Endodermal cell (in vitro differentiated cells): Measurements from ENCODE around the gene RAB31. TPM values are rescaled to one million over a fixed set of nuclear protein-coding genes. Genes with fewer than 3 reads are reported as not detected.

Experiments
- DNase-seq: peaks from one replicate; pipeline ENCODE4 v3.0.0-alpha.2; 2017
- H3K27ac ChIP-seq: 2 replicates; pipeline ENCODE4 v1.5.1; 2013; ENCODE audit warnings: mild to moderate bottlenecking, low read depth, low read length, moderate library complexity
- H3K27me3 ChIP-seq: 2 replicates; pipeline ENCODE4 v1.6.1; 2013; ENCODE audit warnings: mild to moderate bottlenecking, low read length, moderate library complexity; ENCODE audit not compliant: insufficient read depth, control insufficient read depth, poor library complexity, severe bottlenecking
- H3K36me3 ChIP-seq: 2 replicates; pipeline ENCODE4 v1.7.0; 2013; ENCODE audit warnings: mild to moderate bottlenecking, low read length, moderate library complexity; ENCODE audit not compliant: control insufficient read depth, insufficient read depth
- H3K4me1 ChIP-seq: one replicate; pipeline ENCODE4 v1.7.0; 2013; ENCODE audit warnings: low read length; ENCODE audit not compliant: control insufficient read depth, insufficient read depth
- H3K4me3 ChIP-seq: 2 replicates; pipeline ENCODE4 v1.5.1; 2013; ENCODE audit warnings: mild to moderate bottlenecking, low read length, moderate library complexity
- H3K9ac ChIP-seq: 2 replicates; pipeline ENCODE4 v1.6.1; 2013; ENCODE audit warnings: mild to moderate bottlenecking, low read length, moderate library complexity; ENCODE audit not compliant: poor library complexity, severe bottlenecking; ENCODE audit errors: extremely low read depth
- H3K9me3 ChIP-seq: 2 replicates; pipeline ENCODE4 v1.6.1; 2013; ENCODE audit warnings: mild to moderate bottlenecking, low read length, moderate library complexity; ENCODE audit not compliant: control insufficient read depth
- H3K27ac Mint-ChIP-seq: 2 replicates; pipeline ENCODE4 v1.8.0; 2020; ENCODE audit warnings: mixed read lengths
- H3K27me3 Mint-ChIP-seq: 2 replicates; pipeline ENCODE4 v1.8.0; 2021; ENCODE audit warnings: mild to moderate bottlenecking, mixed read lengths; ENCODE audit not compliant: insufficient read depth
- H3K36me3 Mint-ChIP-seq: 2 replicates; pipeline ENCODE4 v1.8.0; 2020; ENCODE audit warnings: low read depth, mixed read lengths
- H3K4me1 Mint-ChIP-seq: 2 replicates; pipeline ENCODE4 v1.8.0; 2020; ENCODE audit warnings: mixed read lengths
- H3K4me3 Mint-ChIP-seq: 2 replicates; pipeline ENCODE4 v1.8.0; 2020; ENCODE audit warnings: mild to moderate bottlenecking, moderate library complexity, mixed read lengths
- H3K9me3 Mint-ChIP-seq: 2 replicates; pipeline ENCODE4 v1.8.0; 2020; ENCODE audit warnings: mild to moderate bottlenecking, mixed read lengths
- CTCF ChIP-seq: fragments of 200-600 bp; sonication (generic); conservative IDR thresholded peaks from 2 replicates; pipeline ENCODE4 v1.5.0; 2021; ENCODE audit warnings: antibody characterized with exemption, mild to moderate bottlenecking
- WGBS, 2 experiments: methylation state at CpG; one replicate each; pipeline versions ENCODE4 v1.1.5 to v1.1.7; 2013; ENCODE audit warnings: missing lambda C conversion rate in 2 of 2, mixed read lengths in 1 of 2; ENCODE audit not compliant: insufficient coverage in 1 of 2, insufficient read length in 1 of 2; 5-methylcytosine and 5-hydroxymethylcytosine counted together
- total RNA-seq, 2 donors: library from RNA; stranded (reverse); fragmentation: NEBNext Ultra II Directional in 1 of 2; extraction: Animal tissue kit (Norgen Biotek cat#: 25700) in 1 of 2; gene quantifications; 2 replicates in 1 of 2; 3 replicates in 1 of 2; pipeline ENCODE4 v1.2.1, GENCODE V29; 2021

The RAB31 gene
- total RNA-seq, 2 donors from 2014 or later = 11.7 to 20.3 TPM

GRCh38 chr18:9683418-9684396, 24.4 kb upstream of the RAB31 start:
- Histone ChIP-seq H3K9me3 (no peaks in the 10 kb centered on the region), H3K4me1 (no peaks in the 10 kb centered on the region), H3K27me3 (no peaks in the 10 kb centered on the region), H3K9ac (no peak overlapping the region), H3K4me3 (no peak overlapping the region), H3K27ac (no peak overlapping the region), H3K36me3 (no peaks in the 10 kb centered on the region)
- Mint-ChIP-seq H3K27me3 (peaks cover 15% of the 10 kb centered on the region), H3K9me3 (no peaks in the 10 kb centered on the region), H3K27ac (no peak overlapping the region), H3K4me3 (no peak overlapping the region), H3K4me1 (peaks cover 8% of the 10 kb centered on the region), H3K36me3 (no peaks in the 10 kb centered on the region)
- peak; percentile 64 for DNase-seq
- 87 to 90% methylated on average over 7 to 9 of the region's 9 CpGs for WGBS, 2 experiments
- peak; percentile 68 for TF ChIP-seq CTCF

GRCh38 chr18:9684881-9685614, 23.1 kb upstream of the RAB31 start:
- Mint-ChIP-seq H3K4me1 (peaks cover 8% of the 10 kb centered on the region), H3K27me3 (peaks cover 15% of the 10 kb centered on the region), H3K27ac (no peak overlapping the region), H3K36me3 (no peaks in the 10 kb centered on the region), H3K4me3 (no peak overlapping the region), H3K9me3 (no peaks in the 10 kb centered on the region)
- H3K4me1 ChIP-seq = no peaks in the 10 kb centered on the region
- no peak for DNase-seq
- H3K9ac ChIP-seq = no peak overlapping the region
- no peak overlapping the region for H3K27ac ChIP-seq
- H3K27me3 ChIP-seq = no peaks in the 10 kb centered on the region
- TF ChIP-seq CTCF = no peak
- H3K4me3 ChIP-seq = no peak overlapping the region
- no peaks in the 10 kb centered on the region for H3K9me3 ChIP-seq
- H3K36me3 ChIP-seq = no peaks in the 10 kb centered on the region
- WGBS, 2 experiments = 90 to 94% methylated on average over 9 of the region's 9 CpGs

- Histone ChIP-seq H3K4me3 (no peak overlapping the region), H3K27ac (no peak overlapping the region), H3K9ac (no peak overlapping the region), H3K36me3 (no peaks in the 10 kb centered on the region), H3K27me3 (no peaks in the 10 kb centered on the region), H3K4me1 (no peaks in the 10 kb centered on the region), H3K9me3 (no peaks in the 10 kb centered on the region)
- H3K4me1 Mint-ChIP-seq = peaks cover 8% of the 10 kb centered on the region
- H3K27ac Mint-ChIP-seq = no peak overlapping the region
- DNase-seq = no peak
- H3K27me3 Mint-ChIP-seq = peaks cover 15% of the 10 kb centered on the region
- no peak for TF ChIP-seq CTCF
- WGBS, 2 experiments = 91 to 95% methylated on average over 4 of the region's 4 CpGs
- H3K4me3 Mint-ChIP-seq = no peak overlapping the region
- no peaks in the 10 kb centered on the region for H3K9me3 Mint-ChIP-seq
- no peaks in the 10 kb centered on the region for H3K36me3 Mint-ChIP-seq
Measured at GRCh38 chr18:9685615-9685890, 22.5 kb upstream of the RAB31 start.
